GM12878 (cell line): ENCODE results near the gene MTMR1. TPM values are rescaled to one million over a fixed set of nuclear protein-coding genes. Genes with fewer than 3 reads are reported as not detected.

Experiments used
- ATAC-seq: fragments of 200-7000 bp; cut with Tn5 transposase; 3 replicates; pipeline ENCODE4 v1.9.1; 2020; ENCODE audit warnings: mild to moderate bottlenecking, moderate library complexity
- BruUV-seq: library from RNA; stranded (reverse); fragments of 400-500 nt; replicated peaks from 2 replicates; lab custom pipeline; 2021; lab: Mats Ljungman, UMichigan
- CTCF ChIA-PET: fragments of 300-600 bp; sonication (Branson Sonifier 250); formaldehyde crosslinking; extraction: SDS; loops from one replicate; lab custom pipeline; 2021; ENCODE audit warnings: inconsistent platforms; lab: Yijun Ruan, JAX
- POLR2A ChIA-PET: fragments of 350-600 bp; formaldehyde crosslinking; extraction: SDS; loops from one replicate; lab custom pipeline; 2021; ENCODE audit warnings: inconsistent platforms; lab: Charles Lee
- RAD21 ChIA-PET: fragments of 300-600 bp; sonication (Branson Sonifier 250); formaldehyde crosslinking; loops from one replicate; lab custom pipeline; 2023; ENCODE audit warnings: antibody characterized with exemption; ENCODE audit not compliant: unreplicated experiment; lab: Charles Lee
- SMC1A ChIA-PET: fragments of 300-600 bp; sonication (Branson Sonifier 250); formaldehyde crosslinking; loops from one replicate; lab custom pipeline; 2023; ENCODE audit not compliant: unreplicated experiment, uncharacterized antibody; lab: Charles Lee
- DNase-seq: peaks from one replicate; pipeline ENCODE4 v3.0.0-alpha.2; 2011; ENCODE audit warnings: low read depth, low spot score
- FAIRE-seq: peaks from 3 replicates; lab custom pipeline; 2011; peaks lifted over from hg19 to GRCh38; lab: Jason Lieb, UNC
- H2AFZ ChIP-seq: 2 replicates; pipeline ENCODE4 v1.6.0; 2011; ENCODE audit warnings: low read depth, low read length, control low read depth; ENCODE audit not compliant: control insufficient read depth
- H3K27ac ChIP-seq: 2 replicates; pipeline ENCODE4 v1.5.1; 2011; ENCODE audit warnings: control low read depth; ENCODE audit not compliant: control insufficient read depth, insufficient read depth
- H3K27me3 ChIP-seq, 2 experiments: replicated peaks in 1 of 2; 2 replicates each; pipeline versions ENCODE4 v1.6.0 to v1.6.1; 2011; ENCODE audit warnings: low read length in 1 of 2; ENCODE audit not compliant: control insufficient read depth in 2 of 2, insufficient read depth in 2 of 2
- H3K36me3 ChIP-seq, 2 experiments: 2 replicates each; pipeline ENCODE4 v1.5.1; 2011; ENCODE audit warnings: low read length in 1 of 2; ENCODE audit not compliant: control insufficient read depth in 2 of 2, insufficient read depth in 2 of 2
- H3K4me1 ChIP-seq: 2 replicates; pipeline ENCODE4 v1.6.1; 2011; ENCODE audit warnings: mild to moderate bottlenecking, low read length, moderate library complexity, mixed read lengths; ENCODE audit not compliant: control insufficient read depth, insufficient read depth
- H3K4me2 ChIP-seq: 2 replicates; pipeline ENCODE4 v1.6.0; 2011; ENCODE audit warnings: control low read depth; ENCODE audit not compliant: control insufficient read depth, insufficient read depth
- H3K4me3 ChIP-seq: fragments of 200-600 bp; sonication (generic); 2 replicates; pipeline ENCODE4 v1.5.1; 2016
- H3K79me2 ChIP-seq: 2 replicates; pipeline ENCODE4 v1.6.0; 2011; ENCODE audit warnings: low read length; ENCODE audit not compliant: control insufficient read depth, insufficient read depth
- H3K9ac ChIP-seq: 2 replicates; pipeline ENCODE4 v1.8.0; 2011; ENCODE audit warnings: low read length, control low read depth, mixed read lengths; ENCODE audit not compliant: control insufficient read depth, insufficient read depth
- H3K9me3 ChIP-seq: replicated peaks from 3 replicates; pipeline ENCODE4 v1.5.1; 2011; ENCODE audit warnings: mild to moderate bottlenecking, low read length; ENCODE audit not compliant: control insufficient read depth, insufficient read depth
- H4K20me1 ChIP-seq: 2 replicates; pipeline ENCODE4 v1.6.0; 2011; ENCODE audit not compliant: control insufficient read depth, insufficient read depth
- FOXM1 ChIP-seq: IDR thresholded peaks from 2 replicates; pipeline ENCODE4 v1.6.1; 2012; ENCODE audit warnings: low read depth, mild to moderate bottlenecking, inconsistent platforms, low read length, moderate library complexity
- JUND ChIP-seq: IDR thresholded peaks from 2 replicates; pipeline ENCODE4 v1.6.1; 2012; ENCODE audit warnings: low read depth, mild to moderate bottlenecking, low read length, improper control_type of control experiment, moderate library complexity
- PAX5 ChIP-seq: IDR thresholded peaks from 2 replicates; pipeline ENCODE4 v1.6.1; 2011; ENCODE audit warnings: low read depth, low read length, borderline replicate concordance
- PKNOX1 ChIP-seq: fragments of 450-650 bp; IDR thresholded peaks from 2 replicates; pipeline ENCODE4 v1.6.1; 2016; ENCODE audit warnings: mild to moderate bottlenecking
- WRNIP1 ChIP-seq: IDR thresholded peaks from 2 replicates; pipeline ENCODE4 v1.6.1; 2011; ENCODE audit warnings: low read depth, low read length, improper control_type of control experiment, borderline replicate concordance
- ZNF274 ChIP-seq: IDR thresholded peaks from one replicate; pipeline ENCODE4 v1.8.0; 2011; ENCODE audit not compliant: insufficient read length, insufficient read depth
- WGBS: methylation state at CpG from one replicate; pipeline ENCODE4 v1.1.6; 2016; ENCODE audit warnings: low lambda C conversion rate; ENCODE audit not compliant: insufficient replicate concordance, insufficient coverage; ENCODE audit errors: missing lambda C conversion rate; 5-methylcytosine and 5-hydroxymethylcytosine counted together
- in situ Hi-C: fragments of 300-500 bp; cut with MboI; formaldehyde crosslinking; loops from 9 replicates; pipeline ENCODE4 v1.14.3; 2018; ENCODE audit warnings: mixed read lengths
- intact Hi-C: fragments of 100-400 bp; cut with micrococcal nuclease; formaldehyde crosslinking; loops from one replicate; pipeline ENCODE4 v1.14.2; 2022; ENCODE audit not compliant: unreplicated experiment
- polyA plus RNA-seq, 11 experiments: library from polyadenylated mRNA; depleted of rRNA in 4 of 11; unstranded in 6 of 11; stranded (reverse) in 5 of 11; fragments of >200 nt; fragmentation: Nextera tagmentation in 4 of 11; fragmentation: Illumina TruSeq in 1 of 11; extraction: Ambion mirVana in 4 of 11; extraction: Trizol in 1 of 11; gene quantifications; 1 replicate in 1 of 11; 2 replicates in 10 of 11; pipeline versions ENCODE4 v1.2.1 to v1.2.3, GENCODE V29; 2011 to 2016; ENCODE audit warnings: inconsistent platforms in 2 of 11, missing spikeins in 2 of 11, low read depth in 1 of 11
- total RNA-seq, 4 experiments: library from RNA; depleted of rRNA in 3 of 4; stranded (reverse); fragments of >200 nt in 3 of 4; fragmentation: Illumina TruSeq in 1 of 4; extraction: Trizol in 1 of 4; gene quantifications; 2 replicates each; pipeline versions ENCODE4 v1.2.1 to v1.2.3, GENCODE V29; 2013 to 2021
- TF ChIP-seq, protein P1 (sequence below): IDR thresholded peaks from 2 replicates; pipeline ENCODE4 v1.6.1; 2011; ENCODE audit warnings: borderline replicate concordance, low read depth, mild to moderate bottlenecking, moderate library complexity, mixed read lengths, low read length; ENCODE audit not compliant: insufficient read depth; ENCODE audit errors: extremely low read length

The MTMR1 gene
- total and polyA plus RNA-seq, 10 of the 15 experiments (the other 5 are each of a cell fraction or from before 2014, with no cell fraction given), result 1.2 to 32.2 (median 22.9) TPM

- H3K4me3 ChIP-seq, result no peak overlapping the region
- no TSS peak for BruUV-seq
- H3K9me3 ChIP-seq, result no peaks in the 10 kb centered on the region
- H3K4me2 ChIP-seq, result no peak overlapping the region
- DNase-seq (no peak), ATAC-seq (no peak), FAIRE-seq (no peak)
- H4K20me1 ChIP-seq, result no peaks in the 10 kb centered on the region
- no peak overlapping the region for H2AFZ ChIP-seq
- no peak overlapping the region for H3K27ac ChIP-seq
- H3K27me3 ChIP-seq, result no peaks in the 10 kb centered on the region
- no peak for TF ChIP-seq FOXM1
- TF ChIP-seq, protein P1, sequence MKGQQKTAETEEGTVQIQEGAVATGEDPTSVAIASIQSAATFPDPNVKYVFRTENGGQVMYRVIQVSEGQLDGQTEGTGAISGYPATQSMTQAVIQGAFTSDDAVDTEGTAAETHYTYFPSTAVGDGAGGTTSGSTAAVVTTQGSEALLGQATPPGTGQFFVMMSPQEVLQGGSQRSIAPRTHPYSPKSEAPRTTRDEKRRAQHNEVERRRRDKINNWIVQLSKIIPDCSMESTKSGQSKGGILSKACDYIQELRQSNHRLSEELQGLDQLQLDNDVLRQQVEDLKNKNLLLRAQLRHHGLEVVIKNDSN, result no peak
- TF ChIP-seq WRNIP1, result no peak
- TF ChIP-seq PKNOX1, result no peak
- no peak for TF ChIP-seq PAX5
- TF ChIP-seq ZNF274, result no peak
- TF ChIP-seq JUND, result no peak
- H3K79me2 ChIP-seq, result no peaks in the 10 kb centered on the region
- intact Hi-C loops, result no loop called here
- no peaks in the 10 kb centered on the region for H3K4me1 ChIP-seq
- SMC1A ChIA-PET, result no interaction called here
- H3K9ac ChIP-seq, result no peak overlapping the region
- RAD21 ChIA-PET, result no interaction called here
- in situ Hi-C loops, result loop anchor here (25.0 kb wide), 1 partner anchor 930 kb away; the partner anchor contains the start of gene PRRG3
- H3K36me3 ChIP-seq, result no peaks in the 10 kb centered on the region; a peak in 1 of 4 replicates
- POLR2A ChIA-PET, result no interaction called here
- CTCF ChIA-PET, result no interaction called here
- 78% methylated on average over 5 of the region's 5 CpGs for WGBS
Measured at GRCh38 chrX:150757371-150757770, 64.2 kb downstream of the MTMR1 start.
